GM19372 (cell line): ENCODE results near the gene IRF9.

ENCODE experiments used
- ATAC-seq: cut with Tn5 transposase; IDR thresholded peaks from one replicate; pipeline ENCODE4 v1.9.1; 2021; ENCODE audit warnings: mild to moderate bottlenecking, low read depth, moderate library complexity; ENCODE audit not compliant: unreplicated experiment

The IRF9 gene

DNA sequence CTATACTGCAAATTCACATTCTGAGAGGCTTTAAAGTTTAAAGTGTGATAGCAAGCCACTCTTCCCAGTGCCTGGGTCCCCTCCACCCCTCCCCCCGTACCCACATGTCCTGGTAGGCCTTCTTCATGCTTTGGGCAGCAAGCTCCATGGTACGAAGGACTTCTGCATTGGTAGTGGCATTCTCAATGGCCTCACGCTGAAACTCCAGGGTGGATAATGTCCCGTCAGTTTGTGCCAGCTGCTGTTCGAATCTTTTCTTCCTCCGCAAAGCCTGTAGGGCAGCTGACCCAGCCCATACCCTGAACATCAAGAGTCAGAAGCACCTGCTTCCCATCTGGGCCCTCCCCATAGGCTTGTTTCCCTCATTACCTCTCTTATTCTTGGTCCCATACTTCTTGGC is 50.2 kb downstream of the IRF9 start:
- no peak for ATAC-seq

DNA sequence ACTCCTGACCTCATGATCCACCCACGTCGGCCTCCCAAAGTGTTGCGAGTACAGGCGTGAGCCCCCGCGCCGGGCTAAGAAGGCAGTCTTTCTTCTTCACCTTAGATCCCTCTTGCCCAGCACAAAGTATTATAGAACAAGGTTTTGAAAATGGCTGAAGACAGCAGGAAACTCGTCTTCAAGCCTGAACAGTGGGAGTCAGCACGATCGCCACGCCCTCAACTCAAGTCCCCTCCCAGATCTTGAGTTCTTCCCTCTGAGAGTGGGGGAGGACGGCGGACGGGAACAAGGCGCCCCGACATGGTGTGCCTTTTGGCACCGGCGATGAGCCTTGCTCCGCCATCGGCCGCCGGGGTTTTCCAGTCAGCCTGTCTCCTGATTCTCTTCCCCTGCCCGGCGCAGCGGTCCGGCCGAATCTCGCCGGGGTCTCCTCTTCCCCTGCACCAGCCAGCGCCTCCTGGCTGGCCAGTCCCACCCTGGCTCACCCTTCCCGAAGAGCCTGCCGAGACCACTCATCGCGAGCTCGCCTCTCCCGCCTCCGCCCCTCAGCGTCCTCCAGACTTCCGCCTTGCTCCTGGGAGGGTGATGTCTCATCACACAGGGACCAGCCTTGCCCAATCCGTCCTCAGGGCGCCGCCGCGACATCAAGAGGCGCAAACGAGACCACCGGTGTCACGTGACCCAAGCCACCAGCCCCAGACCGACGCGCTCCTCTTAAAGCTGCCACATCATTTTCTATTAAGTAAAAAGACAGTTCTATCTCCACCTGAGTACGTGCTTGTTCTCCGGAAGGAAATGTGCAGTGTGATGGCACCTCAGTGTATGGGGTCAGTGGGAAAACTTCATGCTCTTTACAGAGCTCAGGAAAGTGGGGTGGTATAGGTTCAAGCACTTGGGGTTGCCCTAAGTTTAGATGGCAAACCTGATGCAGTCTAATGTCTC is 52.1 kb downstream of the IRF9 start, which contains the start of gene CHMP4A:
Gene CHMP4A, minus strand, starts transcription at position 565 of the 942 bp plus-strand sequence. Its CDS starts 49 bp downstream, at position 516.
- ATAC-seq, result peak; percentile 68

DNA sequence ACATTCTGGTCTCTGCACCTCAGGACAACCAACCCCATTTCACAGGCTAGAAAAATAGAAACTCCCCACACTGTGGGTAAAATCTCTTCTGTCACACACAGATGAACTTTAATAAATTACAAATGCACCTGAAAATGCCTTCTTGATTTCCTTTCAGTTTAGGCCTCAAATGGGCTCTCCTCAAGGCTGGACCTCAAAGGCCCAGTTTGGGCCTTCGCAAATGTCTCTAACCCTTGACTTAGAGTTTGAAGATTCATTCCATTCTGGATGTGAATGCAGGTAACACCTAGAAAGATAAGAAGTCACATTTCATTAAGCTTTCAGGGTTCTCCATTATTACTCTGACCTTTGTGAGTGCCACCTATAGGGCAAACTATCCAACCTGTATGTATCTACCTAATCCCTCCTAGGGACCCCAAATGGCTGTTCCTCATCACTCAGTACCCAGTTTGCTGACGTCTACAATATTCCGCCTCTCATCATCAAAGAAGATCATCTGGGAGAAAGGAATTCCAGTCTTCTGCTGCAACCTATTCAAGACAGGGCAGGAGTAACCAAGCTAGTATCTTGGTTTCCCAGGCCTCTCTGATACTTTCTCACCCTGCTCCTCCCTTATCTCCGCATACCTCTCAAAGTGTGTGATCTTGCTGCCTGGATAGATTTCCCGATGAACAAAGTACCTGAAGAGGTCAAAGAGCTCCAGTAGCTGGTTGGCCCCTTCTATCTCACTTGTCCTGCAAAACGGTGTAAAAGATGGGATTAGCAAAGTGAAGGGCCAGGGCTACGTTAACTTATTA is 53.0 kb downstream of the IRF9 start:
- no peak for ATAC-seq

- peak; percentile 51 for ATAC-seq
Measured at GRCh38 chr14:24215495-24216344, 54.7 kb downstream of the IRF9 start, which contains the start of gene MDP1. MDP1 (minus strand) TSS chr14:24216066; CDS start chr14:24215955, 111 bp downstream.
